HG03175 (cell line): ENCODE data around the gene KAZN.

ENCODE experiments used
- ATAC-seq: cut with Tn5 transposase; IDR thresholded peaks from one replicate; pipeline ENCODE4 v1.9.1; 2021; ENCODE audit warnings: mild to moderate bottlenecking, moderate library complexity; ENCODE audit not compliant: unreplicated experiment

KAZN gene

GRCh38 chr1:14924455-14925331 lies 326.2 kb downstream of the KAZN start:
- no peak for ATAC-seq

- no peak for ATAC-seq
Observed at GRCh38 chr1:14925336-14926136, 327.1 kb downstream of the KAZN start.

- ATAC-seq, result no peak
Observed at GRCh38 chr1:14926229-14926628, 327.7 kb downstream of the KAZN start.

- no peak for ATAC-seq
Observed at GRCh38 chr1:14926818-14927575, 328.5 kb downstream of the KAZN start.

- no peak for ATAC-seq
Observed at GRCh38 chr1:14928412-14928811, 329.9 kb downstream of the KAZN start.

- no peak for ATAC-seq
Observed at GRCh38 chr1:14928886-14929546, 330.5 kb downstream of the KAZN start.

- ATAC-seq, result no peak
Observed at GRCh38 chr1:14929547-14930246, 331.2 kb downstream of the KAZN start.

GRCh38 chr1:14930247-14930965 lies 331.9 kb downstream of the KAZN start:
- ATAC-seq, result no peak

- no peak for ATAC-seq
Observed at GRCh38 chr1:14932034-14932638, 333.7 kb downstream of the KAZN start.

GRCh38 chr1:14934867-14935266 lies 336.4 kb downstream of the KAZN start:
- no peak for ATAC-seq

- no peak for ATAC-seq
Observed at GRCh38 chr1:14936815-14937214, 338.3 kb downstream of the KAZN start.

GRCh38 chr1:14937288-14937949 lies 338.9 kb downstream of the KAZN start:
- ATAC-seq, result no peak

GRCh38 chr1:14939527-14940284 lies 341.2 kb downstream of the KAZN start:
- no peak for ATAC-seq

GRCh38 chr1:14940285-14940870 lies 341.9 kb downstream of the KAZN start:
- ATAC-seq, result no peak

- ATAC-seq, result no peak
Observed at GRCh38 chr1:14941864-14942263, 343.4 kb downstream of the KAZN start.

- ATAC-seq, result no peak
Observed at GRCh38 chr1:14944471-14944985, 346.0 kb downstream of the KAZN start.
